HG03342 (cell line): Measurements from ENCODE around the gene SPATA6.
"Not testable (repeated sequence)": the region's sequence is repeated elsewhere in the genome, so short reads cannot be mapped to it uniquely, and the experiment has no call there.

Experiments
- ATAC-seq: cut with Tn5 transposase; IDR thresholded peaks from one replicate; pipeline ENCODE4 v1.9.1; 2021; ENCODE audit warnings: mild to moderate bottlenecking, moderate library complexity; ENCODE audit not compliant: unreplicated experiment

SPATA6 gene

GRCh38 chr1:48462716-48463302, 9.2 kb downstream of the SPATA6 start:
- ATAC-seq: no peak

- no peak for ATAC-seq
Observed at GRCh38 chr1:48450505-48450904, 21.5 kb downstream of the SPATA6 start.

GRCh38 chr1:48448932-48449331, 23.1 kb downstream of the SPATA6 start:
- ATAC-seq: no peak

- not testable (repeated sequence) for ATAC-seq
Observed at GRCh38 chr1:48444186-48444585, 27.8 kb downstream of the SPATA6 start.

GRCh38 chr1:48442864-48443619, 29.0 kb downstream of the SPATA6 start:
- ATAC-seq: no peak

GRCh38 chr1:48440786-48441185, 31.2 kb downstream of the SPATA6 start:
- not testable (repeated sequence) for ATAC-seq

GRCh38 chr1:48439380-48439779, 32.6 kb downstream of the SPATA6 start:
- no peak for ATAC-seq

- not testable (repeated sequence) for ATAC-seq
Observed at GRCh38 chr1:48437379-48437778, 34.6 kb downstream of the SPATA6 start.

GRCh38 chr1:48435312-48436002, 36.5 kb downstream of the SPATA6 start:
- not testable (repeated sequence) for ATAC-seq

GRCh38 chr1:48430832-48431231, 41.2 kb downstream of the SPATA6 start:
- ATAC-seq: no peak

GRCh38 chr1:48422009-48422408, 50.0 kb downstream of the SPATA6 start:
- no peak for ATAC-seq

GRCh38 chr1:48418742-48419141, 53.3 kb downstream of the SPATA6 start:
- ATAC-seq: no peak

- no peak for ATAC-seq
Observed at GRCh38 chr1:48415050-48415449, 57.0 kb downstream of the SPATA6 start.

GRCh38 chr1:48414264-48414663, 57.7 kb downstream of the SPATA6 start:
- ATAC-seq: no peak

- no peak for ATAC-seq
Observed at GRCh38 chr1:48405940-48406339, 66.1 kb downstream of the SPATA6 start.

- no peak for ATAC-seq
Observed at GRCh38 chr1:48405400-48405799, 66.6 kb downstream of the SPATA6 start.

- no peak for ATAC-seq
Observed at GRCh38 chr1:48402599-48402998, 69.4 kb downstream of the SPATA6 start.

- ATAC-seq: no peak
Observed at GRCh38 chr1:48396208-48396607, 75.8 kb downstream of the SPATA6 start.

- no peak for ATAC-seq
Observed at GRCh38 chr1:48391926-48392325, 80.1 kb downstream of the SPATA6 start.

GRCh38 chr1:48387409-48387808, 84.6 kb downstream of the SPATA6 start:
- no peak for ATAC-seq

- ATAC-seq: no peak
Observed at GRCh38 chr1:48374785-48375184, 97.2 kb downstream of the SPATA6 start.

GRCh38 chr1:48371598-48371997, 100.4 kb downstream of the SPATA6 start:
- ATAC-seq: no peak
